ENCODE data around the gene OAS3.

OAS3 gene

DNA sequence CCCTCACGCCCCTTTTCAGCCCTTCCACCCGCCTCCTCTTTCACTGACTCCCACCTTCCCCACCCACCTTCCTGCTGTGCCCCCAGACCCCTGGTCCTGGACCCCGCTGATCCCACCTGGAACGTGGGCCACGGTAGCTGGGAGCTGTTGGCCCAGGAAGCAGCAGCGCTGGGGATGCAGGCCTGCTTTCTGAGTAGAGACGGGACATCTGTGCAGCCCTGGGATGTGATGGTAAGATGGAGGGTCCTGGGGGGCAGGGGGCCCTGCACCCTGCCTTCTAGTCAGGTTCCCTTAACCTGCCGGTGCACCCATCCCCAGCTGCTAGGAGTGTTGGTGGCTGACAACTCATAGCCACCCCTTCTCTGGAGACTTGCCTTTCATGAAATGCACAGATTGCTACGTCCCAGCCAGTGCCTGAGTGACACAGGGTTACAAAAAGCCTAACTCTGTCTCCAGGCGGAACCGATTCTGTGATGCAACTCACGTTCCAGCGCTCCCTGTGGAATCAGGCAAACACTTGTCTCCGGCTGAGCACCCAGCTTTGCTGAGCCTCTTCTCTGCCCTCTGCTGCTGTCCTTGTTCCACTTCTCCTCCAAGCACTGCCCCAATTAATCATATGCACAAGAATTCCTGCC, 25.1 kb downstream of the OAS3 start:
- H3K27me3 ChIP-seq (replicated peaks; ENCODE audit: control insufficient read depth, insufficient read depth, low read length): no peaks in the 10 kb centered on the region
- no peak overlapping the region for H3K4me3 ChIP-seq (replicated peaks; ENCODE audit: low read depth, low read length)
- peaks cover 19% of the 10 kb centered on the region for H3K36me3 ChIP-seq (ENCODE audit: control insufficient read depth, insufficient read depth, low read length)
- TF ChIP-seq, protein P1, sequence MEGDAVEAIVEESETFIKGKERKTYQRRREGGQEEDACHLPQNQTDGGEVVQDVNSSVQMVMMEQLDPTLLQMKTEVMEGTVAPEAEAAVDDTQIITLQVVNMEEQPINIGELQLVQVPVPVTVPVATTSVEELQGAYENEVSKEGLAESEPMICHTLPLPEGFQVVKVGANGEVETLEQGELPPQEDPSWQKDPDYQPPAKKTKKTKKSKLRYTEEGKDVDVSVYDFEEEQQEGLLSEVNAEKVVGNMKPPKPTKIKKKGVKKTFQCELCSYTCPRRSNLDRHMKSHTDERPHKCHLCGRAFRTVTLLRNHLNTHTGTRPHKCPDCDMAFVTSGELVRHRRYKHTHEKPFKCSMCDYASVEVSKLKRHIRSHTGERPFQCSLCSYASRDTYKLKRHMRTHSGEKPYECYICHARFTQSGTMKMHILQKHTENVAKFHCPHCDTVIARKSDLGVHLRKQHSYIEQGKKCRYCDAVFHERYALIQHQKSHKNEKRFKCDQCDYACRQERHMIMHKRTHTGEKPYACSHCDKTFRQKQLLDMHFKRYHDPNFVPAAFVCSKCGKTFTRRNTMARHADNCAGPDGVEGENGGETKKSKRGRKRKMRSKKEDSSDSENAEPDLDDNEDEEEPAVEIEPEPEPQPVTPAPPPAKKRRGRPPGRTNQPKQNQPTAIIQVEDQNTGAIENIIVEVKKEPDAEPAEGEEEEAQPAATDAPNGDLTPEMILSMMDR (IDR thresholded peaks at IDR 0.05; ENCODE audit: insufficient read depth, low read length, poor library complexity, severe bottlenecking): no peak
- DNase-seq (ENCODE audit: extremely low read depth, insufficient read length): no peak

GRCh38 chr12:112964067-112964670, 25.9 kb downstream of the OAS3 start:
- Histone ChIP-seq H3K4me3 (replicated peaks; ENCODE audit: low read depth, low read length) (no peak overlapping the region), H3K36me3 (ENCODE audit: control insufficient read depth, insufficient read depth, low read length) (peaks cover 19% of the 10 kb centered on the region), H3K27me3 (replicated peaks; ENCODE audit: control insufficient read depth, insufficient read depth, low read length) (no peaks in the 10 kb centered on the region)
- TF ChIP-seq, protein P1 (IDR thresholded peaks at IDR 0.05; ENCODE audit: insufficient read depth, low read length, poor library complexity, severe bottlenecking): no peak
- no peak for DNase-seq (ENCODE audit: extremely low read depth, insufficient read length)

- TF ChIP-seq, protein P1 (IDR thresholded peaks at IDR 0.05; ENCODE audit: insufficient read depth, low read length, poor library complexity, severe bottlenecking): no peak
- Histone ChIP-seq H3K27me3 (replicated peaks; ENCODE audit: control insufficient read depth, insufficient read depth, low read length) (no peaks in the 10 kb centered on the region), H3K4me3 (replicated peaks; ENCODE audit: low read depth, low read length) (no peak overlapping the region), H3K36me3 (ENCODE audit: control insufficient read depth, insufficient read depth, low read length) (peaks cover 19% of the 10 kb centered on the region)
- no peak for DNase-seq (ENCODE audit: extremely low read depth, insufficient read length)
Measured at GRCh38 chr12:112964915-112965314, 26.6 kb downstream of the OAS3 start.

- DNase-seq (ENCODE audit: extremely low read depth, insufficient read length): no peak
- Histone ChIP-seq H3K27me3 (replicated peaks; ENCODE audit: control insufficient read depth, insufficient read depth, low read length) (no peaks in the 10 kb centered on the region), H3K4me3 (replicated peaks; ENCODE audit: low read depth, low read length) (no peak overlapping the region), H3K36me3 (ENCODE audit: control insufficient read depth, insufficient read depth, low read length) (peaks cover 19% of the 10 kb centered on the region)
- TF ChIP-seq, protein P1 (IDR thresholded peaks at IDR 0.05; ENCODE audit: insufficient read depth, low read length, poor library complexity, severe bottlenecking): no peak
Measured at GRCh38 chr12:112965643-112966042, 27.4 kb downstream of the OAS3 start.

DNA sequence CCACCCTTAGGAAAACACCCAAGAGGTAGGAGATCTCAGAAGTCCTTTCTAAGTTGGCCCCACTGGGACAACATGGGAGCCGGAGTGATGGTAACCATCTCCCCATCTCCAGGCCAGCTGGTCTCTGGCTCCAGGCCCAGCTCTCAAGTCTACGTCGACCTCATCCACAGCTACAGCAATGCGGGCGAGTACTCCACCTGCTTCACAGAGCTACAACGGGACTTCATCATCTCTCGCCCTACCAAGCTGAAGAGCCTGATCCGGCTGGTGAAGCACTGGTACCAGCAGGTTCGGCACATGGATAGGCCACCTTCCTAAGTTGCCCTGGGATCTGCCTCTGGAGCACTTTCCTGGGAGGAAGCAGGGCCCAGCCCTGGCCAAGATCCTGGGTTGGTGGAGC, 29.0 kb downstream of the OAS3 start:
- no peaks in the 10 kb centered on the region for H3K27me3 ChIP-seq (replicated peaks; ENCODE audit: control insufficient read depth, insufficient read depth, low read length)
- H3K4me3 ChIP-seq (replicated peaks; ENCODE audit: low read depth, low read length): no peak overlapping the region
- peaks cover 17% of the 10 kb centered on the region for H3K36me3 ChIP-seq (ENCODE audit: control insufficient read depth, insufficient read depth, low read length)
- DNase-seq (ENCODE audit: extremely low read depth, insufficient read length): no peak
- TF ChIP-seq, protein P1 (IDR thresholded peaks at IDR 0.05; ENCODE audit: insufficient read depth, low read length, poor library complexity, severe bottlenecking): no peak
